ENCODE data around the gene STX1B.

STX1B gene

DNA sequence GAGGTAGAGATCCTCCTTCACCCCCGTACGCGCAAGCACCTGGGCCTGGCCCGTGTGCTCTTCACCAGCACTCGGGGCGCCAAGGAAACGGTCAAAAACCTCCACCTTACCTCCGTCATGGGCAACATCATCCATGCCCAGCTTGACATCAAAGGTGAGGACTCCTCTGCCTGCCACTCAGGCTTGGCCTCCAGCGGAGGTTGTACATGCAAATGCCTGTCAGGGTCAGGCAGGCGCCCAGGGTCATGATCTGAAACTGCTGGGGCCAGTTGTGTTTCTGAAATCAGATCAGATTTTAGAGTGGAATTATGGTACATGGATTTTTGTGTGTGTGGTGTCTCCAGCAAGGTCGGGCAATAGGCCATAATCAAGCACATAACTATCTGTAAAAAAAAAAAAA lies 49.1 kb downstream of the STX1B start:
- DNase-seq (ENCODE audit: low read depth), result no peak
- TF ChIP-seq, protein P1, sequence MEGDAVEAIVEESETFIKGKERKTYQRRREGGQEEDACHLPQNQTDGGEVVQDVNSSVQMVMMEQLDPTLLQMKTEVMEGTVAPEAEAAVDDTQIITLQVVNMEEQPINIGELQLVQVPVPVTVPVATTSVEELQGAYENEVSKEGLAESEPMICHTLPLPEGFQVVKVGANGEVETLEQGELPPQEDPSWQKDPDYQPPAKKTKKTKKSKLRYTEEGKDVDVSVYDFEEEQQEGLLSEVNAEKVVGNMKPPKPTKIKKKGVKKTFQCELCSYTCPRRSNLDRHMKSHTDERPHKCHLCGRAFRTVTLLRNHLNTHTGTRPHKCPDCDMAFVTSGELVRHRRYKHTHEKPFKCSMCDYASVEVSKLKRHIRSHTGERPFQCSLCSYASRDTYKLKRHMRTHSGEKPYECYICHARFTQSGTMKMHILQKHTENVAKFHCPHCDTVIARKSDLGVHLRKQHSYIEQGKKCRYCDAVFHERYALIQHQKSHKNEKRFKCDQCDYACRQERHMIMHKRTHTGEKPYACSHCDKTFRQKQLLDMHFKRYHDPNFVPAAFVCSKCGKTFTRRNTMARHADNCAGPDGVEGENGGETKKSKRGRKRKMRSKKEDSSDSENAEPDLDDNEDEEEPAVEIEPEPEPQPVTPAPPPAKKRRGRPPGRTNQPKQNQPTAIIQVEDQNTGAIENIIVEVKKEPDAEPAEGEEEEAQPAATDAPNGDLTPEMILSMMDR (conservative IDR thresholded peaks at IDR 0.05; ENCODE audit: low read depth, low read length), result no peak
- H3K4me3 ChIP-seq (ENCODE audit: low read depth, low read length), result no peak overlapping the region

DNA sequence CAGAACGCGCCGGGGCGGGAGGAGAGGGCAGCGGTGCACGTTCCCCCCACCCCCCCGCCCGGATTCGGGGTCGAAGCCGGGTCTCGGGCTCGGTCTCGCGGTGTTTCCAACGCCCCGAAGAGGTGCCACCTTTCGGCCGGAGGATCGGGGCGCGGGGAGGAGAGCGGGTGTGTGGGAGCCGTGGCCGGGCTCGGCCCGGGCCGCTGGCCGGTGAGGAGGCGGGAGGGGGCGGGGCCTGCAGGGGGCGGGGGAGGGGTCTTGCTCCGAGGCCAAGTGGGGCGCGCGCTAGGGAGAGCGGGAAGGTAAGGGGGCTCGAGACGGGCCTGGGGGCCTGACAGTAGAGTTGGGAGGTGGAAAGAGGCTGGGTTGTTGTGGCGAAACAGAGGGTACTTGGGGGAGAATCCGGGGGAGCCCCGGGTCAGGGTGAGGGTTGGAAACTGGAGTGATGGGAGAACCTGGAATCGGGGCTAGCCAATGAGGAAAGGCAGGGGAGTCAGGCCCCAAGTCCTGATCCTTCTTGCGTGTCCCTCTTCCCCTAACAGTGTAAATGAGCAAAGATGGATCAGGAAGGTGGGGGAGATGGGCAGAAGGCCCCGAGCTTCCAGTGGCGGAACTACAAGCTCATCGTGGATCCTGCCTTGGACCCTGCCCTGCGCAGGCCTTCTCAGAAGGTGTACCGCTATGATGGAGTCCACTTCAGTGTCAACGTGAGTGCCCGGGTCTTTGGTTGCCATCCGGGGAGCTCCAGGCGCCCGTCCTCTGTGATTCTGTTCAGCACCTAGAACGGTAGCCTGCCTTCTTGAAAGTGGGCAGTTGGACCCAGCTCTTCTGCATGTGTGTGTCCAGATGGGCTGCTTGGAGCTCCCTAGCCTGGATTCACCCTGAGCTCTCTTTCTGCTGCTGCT lies 52.0 kb downstream of the STX1B start:
- H3K4me3 ChIP-seq (ENCODE audit: low read depth, low read length), result peak overlapping the region; percentile 88
- DNase-seq (ENCODE audit: low read depth), result peak; percentile 49
- TF ChIP-seq, protein P1 (conservative IDR thresholded peaks at IDR 0.05; ENCODE audit: low read depth, low read length), result no peak

DNA sequence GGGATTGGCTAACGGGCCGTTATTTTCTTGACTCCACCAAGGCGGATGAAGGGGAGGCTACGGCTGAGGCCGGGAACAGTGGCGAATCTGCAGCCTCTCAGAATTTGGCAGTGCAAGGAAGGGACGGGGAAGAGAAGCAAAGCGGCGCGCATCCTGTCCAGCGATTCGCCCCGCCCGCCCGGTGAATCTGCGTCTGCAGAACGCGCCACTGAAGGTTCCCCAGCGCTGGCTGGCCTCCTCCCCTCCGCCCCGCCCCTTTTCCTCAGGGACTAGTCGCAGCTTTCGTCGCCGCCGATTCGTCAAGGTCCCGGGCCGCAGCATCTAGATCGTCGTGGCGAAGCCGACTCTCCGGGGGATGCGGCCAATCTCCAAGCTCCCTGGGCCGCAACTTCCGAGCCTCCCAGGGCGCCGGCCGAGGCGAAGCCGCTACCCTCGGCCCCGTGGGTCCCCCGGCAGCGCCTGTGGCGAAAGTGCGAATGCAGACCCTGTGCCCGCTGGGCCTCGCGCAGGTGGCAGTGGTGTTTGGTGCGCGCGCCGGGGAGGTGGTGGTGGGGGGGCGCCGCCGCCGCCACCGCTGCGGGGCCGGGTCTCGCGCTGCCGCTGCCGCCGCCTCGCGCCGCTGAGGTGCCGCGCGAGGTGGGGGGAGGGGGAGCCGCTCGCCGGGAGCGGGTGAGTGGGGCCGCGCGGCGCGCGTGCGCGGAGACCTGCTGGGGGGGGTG lies 52.8 kb downstream of the STX1B start, which contains the start of gene SETD1A:
Gene SETD1A, plus strand, starts transcription at position 299 of the 719 bp plus-strand sequence. CDS start 978 bp downstream, outside the sequence.
- TF ChIP-seq, protein P1 (conservative IDR thresholded peaks at IDR 0.05; ENCODE audit: low read depth, low read length), result no peak
- peak; percentile 98 for DNase-seq (ENCODE audit: low read depth)
- peak within 1 kb of the TSS; percentile 88 for H3K4me3 ChIP-seq (ENCODE audit: low read depth, low read length)

DNA sequence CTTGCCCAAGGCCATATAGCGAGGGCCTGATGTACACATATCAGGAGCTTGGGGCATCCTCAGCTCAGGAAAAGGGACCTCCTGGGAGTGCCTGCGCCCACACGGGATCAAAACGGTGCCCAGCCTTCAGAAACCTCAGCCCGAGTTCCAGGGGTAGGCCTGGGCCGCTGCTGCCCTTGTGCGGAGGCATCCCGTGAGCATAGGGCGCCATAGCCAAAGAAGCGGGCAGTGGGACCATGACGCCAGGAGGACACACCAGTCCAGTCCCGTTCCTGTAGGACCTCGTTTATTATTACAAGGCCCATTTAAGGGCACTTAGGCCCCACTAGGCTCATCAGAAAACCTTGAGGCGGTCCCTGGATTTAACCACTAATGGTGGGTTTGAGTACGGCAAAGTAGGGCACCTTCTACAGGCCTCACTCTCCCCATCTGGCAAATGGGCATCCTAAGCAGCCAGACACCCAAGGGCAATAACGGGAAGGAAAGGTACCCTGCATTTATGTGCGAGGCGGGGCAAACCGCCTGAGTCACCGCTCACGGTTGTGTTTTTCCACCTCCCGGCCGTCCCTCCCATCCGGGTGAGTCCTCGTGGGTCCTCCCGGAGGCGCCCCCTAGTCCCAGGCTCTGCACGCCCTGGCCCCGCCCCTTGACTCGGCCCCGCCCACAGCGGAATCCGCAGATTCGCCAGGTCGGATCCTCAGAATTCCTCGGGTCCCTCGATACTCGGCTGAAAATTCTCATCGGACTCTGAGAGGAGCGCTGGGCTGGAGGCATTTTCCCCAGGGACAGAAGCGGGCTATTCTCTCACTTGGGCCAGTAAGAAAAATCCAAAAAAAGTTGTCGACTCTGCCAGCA lies 53.6 kb downstream of the STX1B start:
- H3K4me3 ChIP-seq (ENCODE audit: low read depth, low read length), result peak overlapping the region; percentile 88
- peak; percentile 90 for DNase-seq (ENCODE audit: low read depth)
- TF ChIP-seq, protein P1 (conservative IDR thresholded peaks at IDR 0.05; ENCODE audit: low read depth, low read length), result peak; percentile 41

DNA sequence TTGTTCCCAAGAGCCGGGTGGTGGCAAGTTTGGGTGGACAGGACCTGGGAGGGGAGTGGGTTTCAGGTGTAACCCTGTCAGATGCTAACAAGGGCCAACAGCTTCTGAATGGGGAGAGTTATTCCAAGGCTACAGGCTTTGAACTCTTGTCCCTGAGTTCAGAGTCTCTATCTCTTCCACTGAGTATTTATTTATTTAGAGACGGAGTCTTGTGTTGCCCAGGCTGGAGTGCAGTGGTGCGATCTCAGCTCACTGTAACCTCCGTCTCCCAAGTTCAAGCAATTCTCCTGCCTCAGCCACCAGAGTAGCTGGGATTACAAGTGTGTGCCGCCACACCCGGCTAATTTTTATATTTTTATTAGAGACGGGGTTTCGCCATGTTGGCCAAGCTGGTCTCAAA lies 55.4 kb downstream of the STX1B start:
- TF ChIP-seq, protein P1 (conservative IDR thresholded peaks at IDR 0.05; ENCODE audit: low read depth, low read length), result no peak
- no peak for DNase-seq (ENCODE audit: low read depth)
- no peak overlapping the region for H3K4me3 ChIP-seq (ENCODE audit: low read depth, low read length)

- peak; percentile 89 for DNase-seq (ENCODE audit: low read depth)
- no peak overlapping the region for H3K4me3 ChIP-seq (ENCODE audit: low read depth, low read length)
- TF ChIP-seq, protein P1 (conservative IDR thresholded peaks at IDR 0.05; ENCODE audit: low read depth, low read length), result peak; percentile 82
These were observed 56.8 kb downstream of the STX1B start for GRCh38 chr16:30953511-30954124.

All from choroid plexus epithelial cell (primary cell).